Suprapubic skin (tissue), 4 donors: ENCODE measurements around the gene LIMS2. TPM values are rescaled to one million over a fixed set of nuclear protein-coding genes. Genes with fewer than 3 reads are reported as not detected.

Source experiments
- DNase-seq, 2 donors: peaks; one replicate each; pipeline ENCODE4 v3.0.0-alpha.2; 2019; ENCODE audit warnings: low spot score in 2 of 2
- H3K27ac ChIP-seq: fragments of 200-600 bp; sonication (generic); one replicate; pipeline ENCODE4 v1.5.1; 2019
- H3K27me3 ChIP-seq: fragments of 200-600 bp; sonication (generic); one replicate; pipeline ENCODE4 v1.5.1; 2019
- H3K36me3 ChIP-seq: fragments of 200-600 bp; sonication (generic); one replicate; pipeline ENCODE4 v1.5.1; 2019
- H3K4me1 ChIP-seq: fragments of 200-600 bp; sonication (generic); one replicate; pipeline ENCODE4 v1.5.1; 2019
- H3K4me3 ChIP-seq: fragments of 200-600 bp; sonication (generic); one replicate; pipeline ENCODE4 v1.5.1; 2019; ENCODE audit warnings: mild to moderate bottlenecking
- H3K9me3 ChIP-seq: fragments of 200-600 bp; sonication (generic); one replicate; pipeline ENCODE4 v1.5.1; 2019
- EP300 ChIP-seq: sonication (generic); formaldehyde crosslinking; IDR thresholded peaks from one replicate; pipeline ENCODE4 v1.6.1; 2017; ENCODE audit warnings: antibody characterized with exemption
- POLR2A ChIP-seq, 2 donors: fragments of 450-650 bp; IDR thresholded peaks; one replicate each; pipeline ENCODE4 v1.6.1; 2017; ENCODE audit warnings: antibody characterized with exemption in 2 of 2, mild to moderate bottlenecking in 2 of 2, moderate library complexity in 2 of 2
- POLR2AphosphoS5 ChIP-seq, 3 donors: sonication (generic); formaldehyde crosslinking; IDR thresholded peaks; one replicate each; pipeline ENCODE4 v1.6.1; 2017; ENCODE audit warnings: antibody characterized with exemption in 3 of 3
- WGBS: methylation state at CpG from one replicate; pipeline ENCODE4 v1.1.5; 2018; 5-methylcytosine and 5-hydroxymethylcytosine counted together
- total RNA-seq, 4 donors: library from RNA; depleted of rRNA; stranded (reverse); fragments of >200 nt; gene quantifications; one replicate each; pipeline ENCODE4 v1.1.0, GENCODE V29; 2016
- TF ChIP-seq, protein P1 (sequence below), 2 donors: fragments of 200-600 bp in 1 of 2; fragments of 450-650 bp in 1 of 2; sonication (generic) in 1 of 2; IDR thresholded peaks; one replicate each; pipeline ENCODE4 v1.5.1; 2016 to 2019; ENCODE audit warnings: antibody characterized with exemption in 2 of 2, mild to moderate bottlenecking in 1 of 2, moderate library complexity in 1 of 2

LIMS2 gene
- total RNA-seq, 4 donors from 2014 or later: 9.2 to 40.0 (median 15.4) TPM

DNA sequence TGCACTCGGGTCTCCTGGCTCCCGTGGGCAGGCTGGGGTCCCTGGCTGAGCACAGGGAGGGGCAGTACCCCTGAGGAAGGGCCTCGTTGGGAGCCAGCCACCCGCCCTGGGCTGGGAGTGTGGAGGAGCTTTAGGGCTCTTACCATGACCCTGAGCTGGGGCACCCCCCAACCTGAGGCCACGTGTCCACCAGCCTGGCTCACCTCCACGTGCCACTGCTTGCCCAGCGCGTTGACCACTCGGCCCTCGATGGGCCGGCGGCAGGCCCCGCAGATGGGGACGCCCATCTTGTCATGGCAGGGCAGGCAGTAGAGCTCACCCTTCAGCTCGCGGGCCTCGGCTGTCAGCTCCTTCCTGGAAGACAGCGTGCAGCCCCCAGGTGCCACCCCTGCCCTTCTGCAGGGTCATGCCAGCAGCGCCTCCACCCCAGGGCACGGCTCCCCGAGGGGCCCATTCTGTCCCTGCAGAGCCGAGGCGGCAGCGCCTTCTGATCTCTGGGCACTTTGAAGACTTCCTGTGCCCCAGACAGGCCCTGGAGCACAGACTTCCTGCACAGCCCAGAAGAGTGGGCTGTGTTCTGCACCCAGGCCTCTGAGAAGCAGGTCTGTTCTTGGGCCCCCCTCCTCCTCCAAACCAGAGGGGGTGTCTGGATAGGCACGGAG is 33.4 kb downstream of the LIMS2 start:
- Histone ChIP-seq H3K4me3 (no peak overlapping the region), H3K27ac (no peak overlapping the region), H3K4me1 (peaks cover 19% of the 10 kb centered on the region), H3K36me3 (no peaks in the 10 kb centered on the region), H3K27me3 (no peaks in the 10 kb centered on the region), H3K9me3 (no peaks in the 10 kb centered on the region)
- DNase-seq: no peak
- WGBS: 33% methylated on average over 6 of the region's 25 CpGs
- TF ChIP-seq POLR2AphosphoS5 (IDR thresholded peaks at IDR 0.05) (no peak), EP300 (no peak), POLR2A (IDR thresholded peaks at IDR 0.05) (no peak)
- TF ChIP-seq, protein P1, sequence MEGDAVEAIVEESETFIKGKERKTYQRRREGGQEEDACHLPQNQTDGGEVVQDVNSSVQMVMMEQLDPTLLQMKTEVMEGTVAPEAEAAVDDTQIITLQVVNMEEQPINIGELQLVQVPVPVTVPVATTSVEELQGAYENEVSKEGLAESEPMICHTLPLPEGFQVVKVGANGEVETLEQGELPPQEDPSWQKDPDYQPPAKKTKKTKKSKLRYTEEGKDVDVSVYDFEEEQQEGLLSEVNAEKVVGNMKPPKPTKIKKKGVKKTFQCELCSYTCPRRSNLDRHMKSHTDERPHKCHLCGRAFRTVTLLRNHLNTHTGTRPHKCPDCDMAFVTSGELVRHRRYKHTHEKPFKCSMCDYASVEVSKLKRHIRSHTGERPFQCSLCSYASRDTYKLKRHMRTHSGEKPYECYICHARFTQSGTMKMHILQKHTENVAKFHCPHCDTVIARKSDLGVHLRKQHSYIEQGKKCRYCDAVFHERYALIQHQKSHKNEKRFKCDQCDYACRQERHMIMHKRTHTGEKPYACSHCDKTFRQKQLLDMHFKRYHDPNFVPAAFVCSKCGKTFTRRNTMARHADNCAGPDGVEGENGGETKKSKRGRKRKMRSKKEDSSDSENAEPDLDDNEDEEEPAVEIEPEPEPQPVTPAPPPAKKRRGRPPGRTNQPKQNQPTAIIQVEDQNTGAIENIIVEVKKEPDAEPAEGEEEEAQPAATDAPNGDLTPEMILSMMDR (IDR thresholded peaks at IDR 0.05): no peak

DNA sequence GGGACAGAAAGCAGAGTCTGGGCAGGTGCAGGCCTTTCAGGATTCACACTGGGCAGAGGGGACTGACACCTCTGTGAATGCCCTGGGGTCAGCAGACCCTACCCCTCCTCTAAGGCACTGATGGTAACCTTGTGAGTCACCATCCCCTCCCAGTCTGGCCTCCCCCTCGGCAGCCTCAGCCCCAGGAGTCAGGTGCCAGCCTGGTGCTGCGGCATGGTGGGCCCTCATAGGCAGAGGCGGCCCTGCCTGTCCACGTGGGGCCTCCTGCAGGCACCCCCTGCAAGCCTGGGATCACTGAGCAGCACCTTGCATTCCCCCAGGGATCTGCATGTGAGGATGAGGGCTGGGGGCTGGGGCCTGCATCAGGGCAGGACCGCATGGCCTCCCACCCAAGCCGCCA is 34.2 kb downstream of the LIMS2 start:
- H3K4me3 ChIP-seq: no peak overlapping the region
- H3K27me3 ChIP-seq: no peaks in the 10 kb centered on the region
- H3K27ac ChIP-seq: no peak overlapping the region
- H3K4me1 ChIP-seq: peaks cover 21% of the 10 kb centered on the region
- no peaks in the 10 kb centered on the region for H3K9me3 ChIP-seq
- TF ChIP-seq POLR2A (IDR thresholded peaks at IDR 0.05) (no peak), EP300 (no peak), POLR2AphosphoS5 (IDR thresholded peaks at IDR 0.05) (no peak)
- TF ChIP-seq, protein P1 (IDR thresholded peaks at IDR 0.05): no peak
- H3K36me3 ChIP-seq: no peaks in the 10 kb centered on the region
- 60% methylated on average over 3 of the region's 6 CpGs for WGBS
- DNase-seq: no peak

DNA sequence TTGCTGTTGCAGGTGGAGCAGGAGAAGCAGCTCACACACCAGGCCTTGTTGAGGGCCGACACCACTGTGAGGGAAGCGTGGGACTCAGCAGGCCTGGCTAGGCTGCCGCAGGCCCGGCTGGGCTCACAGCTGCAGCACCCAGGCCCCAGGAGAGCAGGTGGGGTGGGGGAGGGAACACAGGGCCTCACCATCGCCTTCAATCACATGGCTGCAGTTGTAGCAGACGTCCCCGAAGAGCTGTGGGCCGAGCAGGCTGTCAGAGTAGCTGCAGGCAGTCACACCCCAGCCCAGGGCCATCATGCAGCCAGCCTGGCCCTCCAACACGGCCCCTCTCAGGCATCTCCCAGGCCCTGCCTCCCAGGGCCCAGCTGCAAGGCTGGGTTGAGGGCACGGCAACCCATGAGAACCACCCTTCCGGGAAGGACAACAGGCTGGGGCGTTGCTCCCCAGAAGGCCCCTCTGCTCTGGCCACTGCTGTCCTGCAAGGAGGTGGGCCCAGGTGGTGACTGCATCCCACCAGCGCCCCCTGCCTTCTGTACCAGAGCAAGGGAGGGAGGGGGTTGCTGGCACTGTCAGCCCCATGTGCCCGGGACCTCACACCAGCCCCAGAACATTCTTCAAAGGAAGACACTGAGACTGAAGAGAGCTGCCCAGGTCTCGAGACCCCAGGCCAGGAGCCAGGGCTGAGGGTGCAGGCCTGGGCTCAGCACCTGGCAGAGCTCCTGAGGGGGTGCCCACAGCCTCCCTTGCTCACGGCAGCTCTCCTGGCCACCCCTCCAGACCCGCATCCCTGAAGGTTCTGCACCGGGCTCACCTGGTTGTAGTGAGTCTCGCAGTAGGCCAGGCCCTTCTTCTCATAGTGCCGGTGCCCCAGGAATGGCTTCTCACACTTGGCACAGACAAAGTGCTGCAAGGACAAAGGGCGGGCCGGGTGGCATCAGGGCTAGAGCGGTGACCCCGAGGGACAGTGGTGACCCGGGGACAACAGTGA is 35.0 kb downstream of the LIMS2 start:
- WGBS: 67% methylated on average over 6 of the region's 25 CpGs
- Histone ChIP-seq H3K4me1 (peaks cover 18% of the 10 kb centered on the region), H3K9me3 (no peaks in the 10 kb centered on the region), H3K4me3 (no peak overlapping the region), H3K36me3 (no peaks in the 10 kb centered on the region), H3K27ac (no peak overlapping the region), H3K27me3 (no peaks in the 10 kb centered on the region)
- no peak for TF ChIP-seq EP300
- TF ChIP-seq POLR2A (IDR thresholded peaks at IDR 0.05): no peak
- TF ChIP-seq POLR2AphosphoS5 (IDR thresholded peaks at IDR 0.05): no peak
- TF ChIP-seq, protein P1 (IDR thresholded peaks at IDR 0.05): no peak
- no peak for DNase-seq

DNA sequence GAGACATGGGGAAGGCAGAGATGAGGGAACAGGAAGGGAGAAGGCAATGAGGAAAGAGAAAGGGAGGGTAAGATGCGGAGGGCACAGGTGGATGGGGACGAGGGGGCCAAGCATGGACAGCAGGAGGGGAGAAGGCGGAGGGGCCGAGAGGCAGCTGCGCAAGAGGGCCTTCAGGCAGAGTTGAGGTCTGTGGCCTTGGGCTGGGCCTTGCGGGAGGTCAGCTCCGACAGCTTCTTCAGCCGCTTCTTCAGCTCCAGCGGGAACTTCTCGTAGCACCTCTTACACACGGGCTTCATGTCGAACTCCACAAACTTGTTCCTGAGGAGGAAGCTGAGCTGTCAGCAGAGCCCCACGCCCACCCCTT is 36.2 kb downstream of the LIMS2 start:
- 90% methylated on average over 13 of the region's 13 CpGs for WGBS
- no peak for DNase-seq
- Histone ChIP-seq H3K9me3 (no peaks in the 10 kb centered on the region), H3K27me3 (no peaks in the 10 kb centered on the region), H3K36me3 (no peaks in the 10 kb centered on the region), H3K4me1 (peaks cover 26% of the 10 kb centered on the region), H3K4me3 (no peak overlapping the region), H3K27ac (no peak overlapping the region)
- TF ChIP-seq POLR2AphosphoS5 (IDR thresholded peaks at IDR 0.05) (no peak), EP300 (no peak), POLR2A (IDR thresholded peaks at IDR 0.05) (no peak)
- TF ChIP-seq, protein P1 (IDR thresholded peaks at IDR 0.05): no peak
